GM18870 (cell line): ENCODE data around the gene HHAT.
"Not testable (repeated sequence)": the region's sequence is repeated elsewhere in the genome, so short reads cannot be mapped to it uniquely, and the experiment has no call there.

Source experiments
- ATAC-seq: cut with Tn5 transposase; IDR thresholded peaks from one replicate; pipeline ENCODE4 v1.9.1; 2021; ENCODE audit warnings: moderate library complexity; ENCODE audit not compliant: unreplicated experiment

The HHAT gene

GRCh38 chr1:210385228-210385627, 56.5 kb downstream of the HHAT start:
- ATAC-seq: no peak

DNA sequence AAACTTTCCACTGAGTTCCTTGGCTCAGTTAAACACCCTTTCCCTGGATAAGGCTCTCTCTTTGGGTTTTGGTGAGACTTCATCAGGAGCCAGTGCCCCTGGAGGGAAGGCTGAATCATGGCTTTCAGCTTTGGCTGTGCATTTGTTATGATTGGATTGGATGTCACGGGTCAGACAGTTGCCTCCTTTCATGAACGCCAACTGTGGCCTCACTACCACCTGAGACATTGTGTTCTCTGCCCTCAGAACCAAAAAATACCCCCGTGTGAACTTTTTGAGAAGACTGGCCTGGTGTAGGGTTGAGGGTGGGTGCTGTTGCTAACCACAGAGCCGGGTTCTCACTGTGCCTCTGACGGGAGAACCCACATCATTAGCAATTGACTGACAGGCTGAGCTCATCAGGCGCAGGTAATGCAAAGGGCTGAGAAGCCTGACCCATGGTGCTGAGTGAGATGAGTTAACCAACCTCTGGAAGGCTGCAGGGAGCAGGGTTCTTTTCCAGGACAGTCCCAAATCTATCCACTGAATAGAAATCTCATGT, 65.6 kb downstream of the HHAT start:
- ATAC-seq: peak; percentile 46

GRCh38 chr1:210396541-210396940, 67.8 kb downstream of the HHAT start:
- ATAC-seq: no peak

DNA sequence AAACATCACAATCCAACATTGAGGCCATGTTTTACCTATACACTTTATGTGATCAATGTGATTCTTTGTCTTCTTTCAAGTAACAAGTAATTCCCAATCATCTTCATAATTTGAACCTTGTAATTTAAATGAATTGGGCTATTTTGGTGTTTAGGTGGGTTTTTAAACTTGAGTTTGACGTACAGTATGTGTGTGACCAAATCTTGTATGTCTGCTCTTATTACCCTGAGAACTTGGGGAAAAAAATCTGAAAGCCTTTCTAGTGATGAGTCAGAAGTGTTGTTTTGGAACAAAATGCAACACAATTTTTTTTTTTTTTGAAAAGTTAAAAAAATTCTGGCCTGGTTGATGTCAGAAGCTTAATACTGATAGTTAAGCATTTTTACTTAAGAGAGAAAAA, 68.5 kb downstream of the HHAT start:
- no peak for ATAC-seq

- ATAC-seq: no peak
Measured at GRCh38 chr1:210397681-210398080, 69.0 kb downstream of the HHAT start.

- no peak for ATAC-seq
Measured at GRCh38 chr1:210398466-210398865, 69.8 kb downstream of the HHAT start.

- ATAC-seq: peak; percentile 90
Measured at GRCh38 chr1:210400043-210400840, 71.5 kb downstream of the HHAT start.

DNA sequence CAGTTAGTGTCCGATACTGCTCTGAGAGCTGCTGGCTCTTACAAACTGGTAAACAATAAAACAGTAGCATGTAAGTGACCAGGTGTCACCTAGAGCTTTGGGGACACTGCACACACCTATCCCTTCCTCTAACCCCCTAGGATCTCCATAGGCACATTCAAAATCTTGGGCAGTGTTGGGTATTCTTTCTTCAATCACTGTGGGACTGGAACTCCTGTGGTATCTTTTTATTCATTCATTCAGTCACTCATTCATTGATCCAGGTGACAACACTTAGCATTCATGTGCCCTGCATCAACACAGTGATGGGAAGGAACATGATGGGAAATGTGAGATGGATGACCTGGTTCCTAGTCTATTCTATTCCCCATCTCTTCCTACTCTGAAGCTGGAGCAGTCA, 73.9 kb downstream of the HHAT start:
- ATAC-seq: no peak

GRCh38 chr1:210405316-210405715, 76.6 kb downstream of the HHAT start:
- no peak for ATAC-seq

GRCh38 chr1:210406341-210406740, 77.6 kb downstream of the HHAT start:
- ATAC-seq: not testable (repeated sequence)

DNA sequence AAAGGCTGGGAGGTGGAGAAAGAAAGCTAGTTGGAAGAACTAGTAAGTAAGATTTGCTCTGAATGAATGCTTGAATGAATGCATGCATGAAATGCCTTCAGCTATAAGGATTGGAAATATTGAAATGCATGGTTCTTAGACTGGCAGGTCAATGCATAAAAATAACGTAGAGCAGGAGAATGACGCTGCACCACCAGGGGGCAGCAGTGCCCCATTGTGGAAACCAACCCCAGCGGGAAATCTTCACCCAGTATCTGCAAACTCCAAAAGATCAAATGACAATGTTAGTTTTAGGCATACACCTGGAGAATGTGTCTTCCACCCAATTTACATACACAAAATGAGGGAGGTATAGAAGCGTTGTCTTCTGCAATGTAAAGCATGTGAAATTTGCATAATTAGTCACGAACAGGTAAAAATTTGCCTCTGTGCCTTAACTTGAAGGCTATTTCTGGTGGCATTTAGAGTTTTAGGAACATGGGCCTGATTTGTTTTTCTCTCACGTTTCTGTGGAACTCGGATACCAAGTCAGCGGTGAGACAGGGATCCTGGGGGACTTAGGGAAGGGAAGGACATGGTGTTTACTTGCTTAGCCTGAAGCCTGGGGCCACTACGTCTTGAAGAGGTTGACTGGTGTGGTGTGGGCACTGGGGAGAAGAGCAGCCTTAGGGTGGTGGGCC, 78.6 kb downstream of the HHAT start:
- ATAC-seq: peak; percentile 72

- no peak for ATAC-seq
Measured at GRCh38 chr1:210407887-210408252, 79.2 kb downstream of the HHAT start.

DNA sequence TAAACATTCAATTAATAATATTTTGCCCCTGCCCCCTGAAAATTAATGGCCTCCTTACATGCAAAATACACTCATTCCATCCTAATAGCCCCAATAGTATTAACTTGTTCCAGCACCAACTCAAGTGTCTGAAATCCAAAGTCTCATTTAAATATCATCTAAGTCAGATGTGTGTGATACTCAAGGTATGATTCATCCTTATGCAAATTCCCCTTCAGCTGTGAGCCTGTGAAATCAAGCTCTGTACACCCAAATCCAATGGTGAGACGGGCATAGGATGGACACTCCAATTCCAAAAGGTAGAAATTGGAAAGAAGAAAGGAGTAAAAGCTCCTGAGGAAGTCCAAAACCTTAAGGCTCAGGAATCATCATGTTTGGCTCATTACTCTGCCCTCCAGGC, 83.5 kb downstream of the HHAT start:
- ATAC-seq: no peak

GRCh38 chr1:210413951-210414350, 85.2 kb downstream of the HHAT start:
- no peak for ATAC-seq

- no peak for ATAC-seq
Measured at GRCh38 chr1:210415846-210416448, 87.2 kb downstream of the HHAT start.

- ATAC-seq: no peak
Measured at GRCh38 chr1:210416681-210417080, 88.0 kb downstream of the HHAT start.

GRCh38 chr1:210417881-210418280, 89.2 kb downstream of the HHAT start:
- ATAC-seq: no peak

DNA sequence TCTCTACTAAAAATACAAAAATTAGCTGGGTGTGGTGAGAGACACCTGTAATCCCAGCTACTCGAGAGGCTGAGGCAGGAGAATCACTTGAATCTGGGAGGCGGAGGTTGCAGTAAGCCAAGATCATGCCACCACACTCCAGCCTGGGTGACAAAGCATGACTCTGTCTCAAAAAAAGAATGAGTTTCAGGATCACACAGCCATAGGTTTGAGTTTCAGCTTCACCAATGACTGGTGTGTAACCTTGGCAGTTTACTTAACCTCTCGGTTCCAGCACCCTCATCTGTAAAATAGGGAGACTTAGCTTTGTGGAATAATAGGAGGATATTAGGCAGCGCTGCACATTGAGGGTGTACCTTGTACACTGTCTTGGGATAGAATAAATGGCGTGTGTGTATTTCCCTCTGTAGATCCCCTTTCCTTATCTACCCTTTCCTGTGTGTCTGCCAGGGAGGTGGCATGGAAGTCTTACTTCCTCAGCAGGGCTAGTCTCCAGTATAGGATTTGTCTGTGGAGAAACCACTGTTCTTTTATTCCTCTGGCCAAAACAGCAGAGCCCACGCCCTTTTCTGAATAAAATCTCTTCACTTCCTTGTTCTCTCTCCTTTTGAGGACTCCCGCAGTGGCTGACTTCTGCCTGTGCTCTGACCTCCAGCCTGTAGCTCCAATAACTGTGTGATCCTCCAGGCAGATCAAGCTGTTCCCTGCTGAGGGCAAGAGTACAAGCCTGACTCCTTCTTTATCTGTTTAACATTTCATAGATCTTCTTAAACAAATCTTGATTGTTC, 90.4 kb downstream of the HHAT start:
- ATAC-seq: no peak

DNA sequence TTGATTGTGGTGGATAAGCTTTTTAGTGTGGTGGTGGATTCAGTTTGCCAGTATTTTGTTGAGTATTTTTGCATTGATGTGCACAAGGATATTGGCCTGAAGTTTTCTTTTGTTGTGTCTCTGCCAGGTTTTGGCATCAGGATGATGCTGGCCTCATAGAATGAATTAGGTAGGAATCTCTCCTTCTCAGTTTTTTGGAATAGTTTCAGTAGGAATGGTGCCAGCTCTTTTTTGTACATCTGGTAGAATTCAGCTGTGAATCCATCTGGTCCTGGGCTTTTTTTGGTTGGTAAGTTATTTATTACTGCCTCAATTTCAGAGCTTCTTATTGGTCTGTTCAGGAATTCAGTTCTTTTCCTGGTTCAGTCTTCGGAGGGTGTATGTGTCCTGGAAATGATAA, 98.0 kb downstream of the HHAT start:
- ATAC-seq: not testable (repeated sequence)

DNA sequence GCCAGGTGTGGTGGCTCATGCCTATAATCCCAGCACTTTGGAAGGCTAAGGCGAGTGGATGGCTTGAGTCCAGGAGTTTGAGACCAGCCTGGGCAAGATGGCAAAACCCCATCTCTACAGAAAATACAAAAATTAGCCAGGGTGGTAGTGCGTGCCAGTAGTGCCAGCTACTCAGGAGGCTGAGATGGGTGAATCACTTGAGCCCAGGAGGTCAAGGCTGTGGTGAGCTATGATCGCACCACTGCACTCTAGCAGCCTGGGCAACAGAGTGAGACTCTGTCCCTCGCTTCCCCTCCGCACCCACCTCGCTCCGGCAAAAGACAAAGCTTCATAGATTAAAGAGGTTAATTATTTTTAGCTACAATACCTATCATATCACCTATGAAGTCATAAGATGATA, 100.0 kb downstream of the HHAT start:
- no peak for ATAC-seq

DNA sequence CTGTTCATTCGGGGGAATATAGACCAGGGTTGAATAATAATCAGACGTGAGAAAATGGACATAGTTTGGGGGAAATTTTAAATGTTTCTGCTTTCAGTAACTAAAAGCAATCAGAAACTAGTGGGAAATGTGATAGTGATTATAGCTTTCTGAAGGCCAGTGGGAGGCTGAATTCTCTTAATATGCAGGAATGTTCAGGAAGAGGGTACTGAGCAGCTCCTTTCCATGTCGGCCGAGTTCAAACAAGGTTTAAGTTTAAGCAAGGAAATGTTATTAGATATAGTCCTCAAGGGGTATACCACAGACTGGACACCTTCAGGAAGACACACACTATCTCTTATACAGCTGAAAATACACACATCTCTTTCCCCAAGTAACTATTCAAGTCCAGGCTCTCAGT, 105.5 kb downstream of the HHAT start:
- ATAC-seq: no peak
